Mesendoderm (in vitro differentiated cells): Measurements from ENCODE around the gene SNX25.

Experiments
- DNase-seq: peaks from one replicate; pipeline ENCODE4 v3.0.0; 2013
- H2AK5ac ChIP-seq: 2 replicates; pipeline ENCODE4 v1.6.1; 2013; ENCODE audit warnings: low read length, inconsistent platforms
- H2BK120ac ChIP-seq: 2 replicates; pipeline ENCODE4 v1.6.1; 2013; ENCODE audit warnings: low read depth, mild to moderate bottlenecking, low read length, moderate library complexity, mixed read lengths
- H2BK15ac ChIP-seq: replicated peaks from 2 replicates; pipeline ENCODE4 v1.6.1; 2013; ENCODE audit warnings: low read depth, mild to moderate bottlenecking, moderate library complexity
- H2BK5ac ChIP-seq: 2 replicates; pipeline ENCODE4 v1.6.1; 2013; ENCODE audit warnings: low read length, inconsistent platforms
- H3K18ac ChIP-seq: 2 replicates; pipeline ENCODE4 v1.6.1; 2013; ENCODE audit warnings: mild to moderate bottlenecking, low read length, mixed read lengths
- H3K23ac ChIP-seq: one replicate; pipeline ENCODE4 v1.6.1; 2013; ENCODE audit warnings: low read length
- H3K27ac ChIP-seq: 2 replicates; pipeline ENCODE4 v1.5.1; 2013; ENCODE audit warnings: low read depth, mild to moderate bottlenecking, inconsistent platforms, low read length, moderate library complexity
- H3K27me3 ChIP-seq: 2 replicates; pipeline ENCODE4 v1.6.1; 2013; ENCODE audit warnings: low read length, control low read depth, mild to moderate bottlenecking, inconsistent platforms; ENCODE audit not compliant: insufficient read depth, poor library complexity
- H3K36me3 ChIP-seq: 2 replicates; pipeline ENCODE4 v1.6.1; 2013; ENCODE audit warnings: low read length, inconsistent platforms; ENCODE audit not compliant: control insufficient read depth, insufficient read depth
- H3K4ac ChIP-seq: one replicate; pipeline ENCODE4 v1.6.1; 2013; ENCODE audit warnings: low read depth, mild to moderate bottlenecking, low read length, moderate library complexity
- H3K4me1 ChIP-seq: 2 replicates; pipeline ENCODE4 v1.6.1; 2013; ENCODE audit warnings: low read depth, low read length, inconsistent platforms; ENCODE audit not compliant: control insufficient read depth
- H3K4me2 ChIP-seq: 2 replicates; pipeline ENCODE4 v1.6.1; 2013; ENCODE audit warnings: low read length
- H3K4me3 ChIP-seq: 2 replicates; pipeline ENCODE4 v1.5.1; 2013; ENCODE audit warnings: mild to moderate bottlenecking, low read length
- H3K56ac ChIP-seq: one replicate; pipeline ENCODE4 v1.6.1; 2013; ENCODE audit warnings: low read length
- H3K79me1 ChIP-seq: 2 replicates; pipeline ENCODE4 v1.6.1; 2013; ENCODE audit warnings: low read length, inconsistent platforms
- H3K79me2 ChIP-seq: 2 replicates; pipeline ENCODE4 v1.6.1; 2013; ENCODE audit warnings: mild to moderate bottlenecking, low read length; ENCODE audit not compliant: control insufficient read depth, insufficient read depth
- H3K9ac ChIP-seq: 2 replicates; pipeline ENCODE4 v1.6.1; 2013; ENCODE audit warnings: low read length, inconsistent platforms
- H4K5ac ChIP-seq: one replicate; pipeline ENCODE4 v1.6.1; 2013; ENCODE audit warnings: low read length
- H4K8ac ChIP-seq: one replicate; pipeline ENCODE4 v1.6.1; 2013; ENCODE audit warnings: low read depth, mild to moderate bottlenecking, control low read depth, low read length, moderate library complexity
- WGBS: extraction: QIAGEN DNeasy Blood & Tissue Kit; methylation state at CpG from one replicate; pipeline ENCODE4 v1.1.7; 2013; ENCODE audit warnings: low lambda C conversion rate, missing lambda C conversion rate; ENCODE audit not compliant: insufficient coverage; ENCODE audit errors: extremely low coverage; 5-methylcytosine and 5-hydroxymethylcytosine counted together

SNX25 gene

GRCh38 chr4:185212581-185212980 is 3.2 kb downstream of the SNX25 start:
- Histone ChIP-seq H3K79me1 (peaks cover 5% of the 10 kb centered on the region), H3K4me3 (no peak overlapping the region), H3K56ac (peak overlapping the region; percentile 72), H3K23ac (no peak overlapping the region), H2BK5ac (no peak overlapping the region), H3K79me2 (peaks cover 30% of the 10 kb centered on the region), H3K9ac (no peak overlapping the region), H2BK15ac (no peak overlapping the region), H3K4ac (no peak overlapping the region), H2BK120ac (no peak overlapping the region), H3K27ac (peak overlapping the region; percentile 30), H3K18ac (peak overlapping the region; percentile 44), H2AK5ac (no peak overlapping the region), H4K5ac (no peak overlapping the region), H3K36me3 (no peaks in the 10 kb centered on the region), H3K4me2 (no peak overlapping the region), H3K27me3 (no peaks in the 10 kb centered on the region), H4K8ac (no peak overlapping the region), H3K4me1 (peaks cover 16% of the 10 kb centered on the region)
- no CpG with 5 or more reads among the region's 4 CpGs for WGBS
- DNase-seq: peak; percentile 33

- no CpG with 5 or more reads among the region's 4 CpGs for WGBS
- DNase-seq: no peak
These were observed 4.5 kb downstream of the SNX25 start for GRCh38 chr4:185213877-185214276.

GRCh38 chr4:185215261-185215660 is 5.9 kb downstream of the SNX25 start:
- no peak overlapping the region for H3K27ac ChIP-seq
- no peak overlapping the region for H2BK15ac ChIP-seq
- no peak overlapping the region for H3K4me2 ChIP-seq
- H2AK5ac ChIP-seq: no peak overlapping the region
- peaks cover 16% of the 10 kb centered on the region for H3K4me1 ChIP-seq
- no peak overlapping the region for H3K56ac ChIP-seq
- H3K23ac ChIP-seq: no peak overlapping the region
- peaks cover 7% of the 10 kb centered on the region for H3K79me1 ChIP-seq
- H3K4me3 ChIP-seq: no peak overlapping the region
- H4K5ac ChIP-seq: no peak overlapping the region
- no peak overlapping the region for H3K9ac ChIP-seq
- no peak overlapping the region for H2BK5ac ChIP-seq
- no peak for DNase-seq
- H3K18ac ChIP-seq: no peak overlapping the region
- no peak overlapping the region for H4K8ac ChIP-seq
- H3K4ac ChIP-seq: no peak overlapping the region
- WGBS: no CpG with 5 or more reads among the region's 2 CpGs
- H2BK120ac ChIP-seq: no peak overlapping the region
- H3K27me3 ChIP-seq: no peaks in the 10 kb centered on the region
- peaks cover 30% of the 10 kb centered on the region for H3K79me2 ChIP-seq
- H3K36me3 ChIP-seq: no peaks in the 10 kb centered on the region

More at GRCh38 chr4:185213877-185214276, 4.5 kb downstream of the SNX25 start:
- H2BK15ac ChIP-seq: no peak overlapping the region
- no peak overlapping the region for H3K56ac ChIP-seq
- no peaks in the 10 kb centered on the region for H3K36me3 ChIP-seq
- H3K9ac ChIP-seq: no peak overlapping the region
- no peak overlapping the region for H3K4me2 ChIP-seq
- H3K23ac ChIP-seq: no peak overlapping the region
- no peak overlapping the region for H3K4me3 ChIP-seq
- no peak overlapping the region for H2BK120ac ChIP-seq
- no peak overlapping the region for H4K8ac ChIP-seq
- peaks cover 5% of the 10 kb centered on the region for H3K79me1 ChIP-seq
- H3K4ac ChIP-seq: no peak overlapping the region
- no peak overlapping the region for H2AK5ac ChIP-seq
- no peak overlapping the region for H3K27ac ChIP-seq
- H3K4me1 ChIP-seq: peaks cover 16% of the 10 kb centered on the region
- H3K79me2 ChIP-seq: peaks cover 30% of the 10 kb centered on the region
- no peak overlapping the region for H2BK5ac ChIP-seq
- no peak overlapping the region for H3K18ac ChIP-seq
- no peak overlapping the region for H4K5ac ChIP-seq
- H3K27me3 ChIP-seq: no peaks in the 10 kb centered on the region

GRCh38 chr4:185217408-185217975 is 8.1 kb downstream of the SNX25 start:
- peaks cover 12% of the 10 kb centered on the region for H3K4me1 ChIP-seq
- H2BK5ac ChIP-seq: no peak overlapping the region
- H3K56ac ChIP-seq: no peak overlapping the region
- no peak overlapping the region for H3K4me3 ChIP-seq
- WGBS: no CpG with 5 or more reads among the region's 6 CpGs
- H3K18ac ChIP-seq: no peak overlapping the region
- H3K27ac ChIP-seq: no peak overlapping the region
- H3K36me3 ChIP-seq: no peaks in the 10 kb centered on the region
- H3K27me3 ChIP-seq: no peaks in the 10 kb centered on the region
- H2AK5ac ChIP-seq: no peak overlapping the region
- no peak overlapping the region for H3K23ac ChIP-seq
- no peak overlapping the region for H3K9ac ChIP-seq
- H2BK120ac ChIP-seq: no peak overlapping the region
- peaks cover 11% of the 10 kb centered on the region for H3K79me1 ChIP-seq
- no peak overlapping the region for H4K5ac ChIP-seq
- no peak overlapping the region for H3K4ac ChIP-seq
- H3K4me2 ChIP-seq: no peak overlapping the region
- no peak overlapping the region for H4K8ac ChIP-seq
- no peak for DNase-seq
- no peak overlapping the region for H2BK15ac ChIP-seq
- peaks cover 21% of the 10 kb centered on the region for H3K79me2 ChIP-seq

GRCh38 chr4:185218312-185218711 is 8.9 kb downstream of the SNX25 start:
- no CpG with 5 or more reads among the region's 2 CpGs for WGBS

More at GRCh38 chr4:185218312-185218711, 8.9 kb downstream of the SNX25 start:
- no peak overlapping the region for H2AK5ac ChIP-seq
- no peak overlapping the region for H2BK15ac ChIP-seq
- no peak overlapping the region for H4K8ac ChIP-seq
- no peak overlapping the region for H3K27ac ChIP-seq
- no peak overlapping the region for H3K56ac ChIP-seq
- peaks cover 11% of the 10 kb centered on the region for H3K79me1 ChIP-seq
- H3K4me1 ChIP-seq: peaks cover 7% of the 10 kb centered on the region
- H3K23ac ChIP-seq: no peak overlapping the region
- H3K4me3 ChIP-seq: no peak overlapping the region
- no peak overlapping the region for H2BK5ac ChIP-seq
- peaks cover 21% of the 10 kb centered on the region for H3K79me2 ChIP-seq
- DNase-seq: no peak
- H3K36me3 ChIP-seq: no peaks in the 10 kb centered on the region
- no peak overlapping the region for H4K5ac ChIP-seq
- no peak overlapping the region for H3K4me2 ChIP-seq
- no peaks in the 10 kb centered on the region for H3K27me3 ChIP-seq
- no peak overlapping the region for H3K9ac ChIP-seq
- no peak overlapping the region for H3K18ac ChIP-seq
- H2BK120ac ChIP-seq: no peak overlapping the region
- no peak overlapping the region for H3K4ac ChIP-seq
